A549 (cell line): ENCODE data around the gene PLD2. TPM values are rescaled to one million over a fixed set of nuclear protein-coding genes. Genes with fewer than 3 reads are reported as not detected.
A peak's percentile ranks its signal among the peaks of the same experiment; 100 is the strongest.

ENCODE experiments used
- ATAC-seq, 2 experiments: fragments of 200-7000 bp in 1 of 2; fragments of >200 bp in 1 of 2; cut with Nextera tagmentation in 1 of 2; cut with Tn5 transposase in 1 of 2; 3 replicates each; pipeline versions ENCODE4 v1.8.0 to v1.9.1; 2018 to 2020; ENCODE audit warnings: mild to moderate bottlenecking in 1 of 2, moderate library complexity in 1 of 2
- CTCF ChIA-PET: fragments of 300-600 bp; sonication (Branson Sonifier 250); formaldehyde crosslinking; extraction: SDS; loops from one replicate; lab custom pipeline; 2021; ENCODE audit warnings: antibody characterized with exemption, inconsistent platforms; lab: Yijun Ruan, JAX
- POLR2A ChIA-PET: fragments of 350-600 bp; formaldehyde crosslinking; extraction: SDS; loops from one replicate; lab custom pipeline; 2021; ENCODE audit warnings: antibody characterized with exemption, inconsistent platforms; lab: Yijun Ruan, JAX
- DNase-seq, 2 experiments: peaks; one replicate each; pipeline versions ENCODE4 v3.0.0 to v3.0.0-alpha.2; 2011 to 2016; ENCODE audit warnings: low read depth in 1 of 2, low spot score in 1 of 2
- FAIRE-seq: peaks from 2 replicates; lab custom pipeline; 2011; peaks lifted over from hg19 to GRCh38; lab: Jason Lieb, UNC
- H3K27ac ChIP-seq, 2 experiments: fragments of >200 bp; sonication (Bioruptor Twin); formaldehyde crosslinking; 3 replicates each; pipeline ENCODE4 v1.5.1; 2016 to 2017
- H3K4me1 ChIP-seq: fragments of >200 bp; sonication (Bioruptor Twin); formaldehyde crosslinking; 3 replicates; pipeline ENCODE4 v1.6.1; 2016
- H3K4me2 ChIP-seq: fragments of >200 bp; sonication (Bioruptor Twin); formaldehyde crosslinking; 3 replicates; pipeline ENCODE4 v1.6.1; 2016
- H3K4me3 ChIP-seq: fragments of >200 bp; sonication (Bioruptor Twin); formaldehyde crosslinking; 3 replicates; pipeline ENCODE4 v1.5.1; 2016
- H3K9me3 ChIP-seq: fragments of >200 bp; sonication (Bioruptor Twin); formaldehyde crosslinking; 3 replicates; pipeline ENCODE4 v1.6.1; 2016
- CEBPB ChIP-seq, 2 experiments: fragments of >200 bp in 1 of 2; sonication (Bioruptor Twin) in 1 of 2; formaldehyde crosslinking in 1 of 2; IDR thresholded peaks; 2 replicates each; pipeline ENCODE4 v1.6.1; 2012 to 2016
- CHD4 ChIP-seq: fragments of 200-600 bp; sonication (generic); IDR thresholded peaks from 2 replicates; pipeline ENCODE4 v1.6.1; 2016; ENCODE audit warnings: antibody characterized with exemption, mild to moderate bottlenecking, borderline replicate concordance
- ESRRA ChIP-seq: fragments of 150-350 bp; IDR thresholded peaks from 2 replicates; pipeline ENCODE4 v1.6.1; 2014; ENCODE audit warnings: mild to moderate bottlenecking, low read length, borderline replicate concordance
- HDAC2 ChIP-seq: fragments of 200-600 bp; sonication (generic); IDR thresholded peaks from 2 replicates; pipeline ENCODE4 v1.6.1; 2016
- HES2 ChIP-seq: fragments of >200 bp; sonication (Bioruptor Twin); formaldehyde crosslinking; IDR thresholded peaks from 2 replicates; pipeline ENCODE4 v1.6.1; 2016
- HOXA7 ChIP-seq: fragments of 250-450 bp; sonication (Bioruptor Pico); IDR thresholded peaks from 2 replicates; pipeline ENCODE4 v1.5.0; 2020; ENCODE audit warnings: mild to moderate bottlenecking, moderate library complexity
- HOXB5 ChIP-seq: fragments of 250-450 bp; sonication (Bioruptor Pico); IDR thresholded peaks from 2 replicates; pipeline ENCODE4 v1.5.0; 2020; ENCODE audit warnings: mild to moderate bottlenecking, moderate library complexity
- MAFK ChIP-seq: fragments of 450-650 bp; IDR thresholded peaks from 2 replicates; pipeline ENCODE4 v1.6.1; 2014; ENCODE audit not compliant: partially characterized antibody
- MAZ ChIP-seq: fragments of 150-350 bp; IDR thresholded peaks from 2 replicates; pipeline ENCODE4 v1.6.1; 2014; ENCODE audit warnings: antibody characterized with exemption, low read depth, low read length, borderline replicate concordance
- MYC ChIP-seq: IDR thresholded peaks from 2 replicates; pipeline ENCODE4 v1.6.1; 2012; ENCODE audit warnings: mild to moderate bottlenecking, inconsistent platforms, low read length, improper control_type of control experiment, borderline replicate concordance
- NR3C1 ChIP-seq: fragments of >200 bp; sonication (Bioruptor Twin); formaldehyde crosslinking; IDR thresholded peaks from 3 replicates; pipeline ENCODE4 v1.6.1; 2017
- PBX3 ChIP-seq: IDR thresholded peaks from 2 replicates; pipeline ENCODE4 v1.6.1; 2012
- PHF8 ChIP-seq: fragments of 200-600 bp; sonication (generic); IDR thresholded peaks from 2 replicates; pipeline ENCODE4 v1.6.1; 2016; ENCODE audit warnings: low read depth, mild to moderate bottlenecking, antibody characterized with exemption, moderate library complexity, borderline replicate concordance
- RARB ChIP-seq: fragments of 250-450 bp; sonication (Bioruptor Pico); IDR thresholded peaks from 2 replicates; pipeline ENCODE4 v1.8.0; 2021; ENCODE audit warnings: mild to moderate bottlenecking, moderate library complexity
- SMC3 ChIP-seq: fragments of >200 bp; sonication (Bioruptor Twin); formaldehyde crosslinking; IDR thresholded peaks from 3 replicates; pipeline ENCODE4 v1.6.1; 2018; ENCODE audit warnings: inconsistent platforms
- TFCP2L1 ChIP-seq: fragments of 250-450 bp; sonication (Bioruptor Pico); IDR thresholded peaks from 2 replicates; pipeline ENCODE4 v1.5.0; 2021; ENCODE audit warnings: mild to moderate bottlenecking
- TP53 ChIP-seq: fragments of 250-450 bp; sonication (Bioruptor Pico); IDR thresholded peaks from 2 replicates; pipeline ENCODE4 v1.5.0; 2021; ENCODE audit warnings: mild to moderate bottlenecking, moderate library complexity
- ZC3H11A ChIP-seq: fragments of 450-650 bp; IDR thresholded peaks from 2 replicates; pipeline ENCODE4 v1.6.1; 2014; ENCODE audit warnings: antibody characterized with exemption, mild to moderate bottlenecking
- ZNF302 ChIP-seq: fragments of 250-450 bp; sonication (Bioruptor Pico); IDR thresholded peaks from 2 replicates; pipeline ENCODE4 v1.9.0; 2021; ENCODE audit warnings: inconsistent platforms, mild to moderate bottlenecking, moderate library complexity
- WGBS: methylation state at CpG from one replicate; pipeline ENCODE4 v1.1.6; 2017; ENCODE audit errors: missing lambda C conversion rate; 5-methylcytosine and 5-hydroxymethylcytosine counted together
- polyA plus RNA-seq, 4 experiments: library from polyadenylated mRNA; depleted of rRNA in 3 of 4; stranded (reverse); fragments of >200 nt; fragmentation: RNase III in 1 of 4; extraction: RNeasy Plus Mini Kit Qiagen cat#74134 plus additional on column Dnase treatment in 1 of 4; gene quantifications; 2 replicates in 3 of 4; 3 replicates in 1 of 4; pipeline ENCODE4 v1.2.3, GENCODE V29; 2011 to 2017
- TF ChIP-seq, protein P1 (sequence below): fragments of 150-350 bp; IDR thresholded peaks from 2 replicates; pipeline ENCODE4 v1.6.1; 2014; ENCODE audit warnings: low read depth, mild to moderate bottlenecking, low read length

The PLD2 gene
- polyA plus RNA-seq, 2 of the 4 experiments (the other 2 are of a cell fraction): 17.0 to 23.0 TPM

- no peak overlapping the region for H3K4me3 ChIP-seq
- TF ChIP-seq HES2 (no peak), ESRRA (no peak), MAFK (no peak)
- WGBS: 77% methylated on average over 10 of the region's 10 CpGs
Observed at GRCh38 chr17:4772235-4772613, 34.7 kb upstream of the PLD2 start.

GRCh38 chr17:4777969-4778760 is 28.8 kb upstream of the PLD2 start:
- DNase-seq (no peak), FAIRE-seq (no peak), ATAC-seq (peak in 1 of 2 experiments; percentile 46; a peak in 3 of 6 replicates)
- Histone ChIP-seq H3K4me2 (0 out of 3 replicates have a peak overlapping the region, but pooled peaks have one; percentile 3), H3K27ac (no peak overlapping the region), H3K9me3 (no peaks in the 10 kb centered on the region), H3K4me1 (peaks cover 9% of the 10 kb centered on the region; the same call in 2 of the 3 replicates), H3K4me3 (no peak overlapping the region)
- TF ChIP-seq CEBPB (IDR thresholded peaks at IDR 0.05) (peak in 1 of 2 experiments; percentile 17; a peak in 1 of 4 replicates), SMC3 (no peak), NR3C1 (no peak), PBX3 (no peak)
- TF ChIP-seq, all 56 proteins: peak for 1
- ChIA-PET POLR2A (no interaction called here), CTCF (interaction anchor here (0.6 to 14.7 kb wide), 7 partner anchors 11 to 253 kb away, joined by 3 to 157 read pairs (median 4); partner anchors contain the start of genes CHRNE, GLTPD2 and VMO1)
- 49% methylated on average over 9 of the region's 9 CpGs for WGBS

More at GRCh38 chr17:4772235-4772613, 34.7 kb upstream of the PLD2 start:
- Histone ChIP-seq H3K4me2 (peak overlapping the region; percentile 62), H3K9me3 (no peaks in the 10 kb centered on the region), H3K4me1 (peaks cover 15% of the 10 kb centered on the region), H3K27ac (peak overlapping the region in 1 of 2 experiments; percentile 53; a peak in 4 of 6 replicates)
- FAIRE-seq (no peak), ATAC-seq (peak; percentile 21 to 42; a peak in 2 of 6 replicates), DNase-seq (no peak)
- CTCF ChIA-PET: interaction anchor here (1.1 to 14.7 kb wide), 5 partner anchors 11 to 131 kb away, joined by 3 to 157 read pairs (median 4); partner anchors contain the start of genes ARRB2, CHRNE, GLTPD2 and VMO1
- POLR2A ChIA-PET: no interaction called here

DNA sequence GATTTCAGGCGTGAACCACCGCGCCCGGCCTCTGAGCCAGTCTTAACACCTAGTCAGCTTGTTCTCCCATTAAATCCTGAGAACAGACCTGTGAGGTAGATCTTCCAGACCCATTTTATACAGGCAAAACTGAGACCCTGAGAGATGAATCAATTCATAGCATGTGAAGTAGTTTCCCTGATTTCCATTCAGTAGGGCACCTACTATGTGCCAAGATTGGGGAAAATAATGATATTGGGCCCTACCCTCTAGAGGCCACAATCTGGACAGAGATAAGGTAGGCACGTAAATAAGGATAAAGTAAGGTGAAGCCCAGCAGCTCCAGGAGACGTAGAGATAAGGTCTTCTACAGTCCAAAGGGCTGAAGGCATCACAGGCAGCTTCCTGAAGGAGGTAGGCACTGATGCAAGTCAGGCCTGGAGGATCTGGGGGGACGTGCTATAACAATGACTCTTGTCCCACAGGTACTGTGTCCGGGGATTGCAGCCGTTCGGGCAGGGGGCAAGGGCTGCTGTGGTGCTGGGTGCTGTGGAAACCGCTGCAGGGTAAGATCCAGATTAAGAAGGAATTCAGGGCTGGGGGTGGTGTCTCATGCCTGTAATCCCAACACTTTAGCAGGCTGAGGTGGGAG is 26.5 kb upstream of the PLD2 start:
- H3K4me1 ChIP-seq: peaks cover 9% of the 10 kb centered on the region; the same call in 2 of the 3 replicates
- WGBS: 80% methylated on average over 11 of the region's 11 CpGs
- ChIA-PET POLR2A (interaction anchor here (1.3 kb wide), 1 partner anchor 9 kb away, joined by 12 read pairs; no protein-coding TSS in a partner anchor), CTCF (interaction anchor here (0.5 to 14.7 kb wide), 14 partner anchors 8 to 215 kb away, joined by 3 to 157 read pairs (median 4); partner anchors contain the start of genes ARRB2, CHRNE, GLTPD2 and VMO1)
- no peak overlapping the region for H3K4me2 ChIP-seq
- no peak for FAIRE-seq
- ATAC-seq: no peak
- H3K4me3 ChIP-seq: no peak overlapping the region
- no peak for DNase-seq
- no peak overlapping the region for H3K27ac ChIP-seq
- no peaks in the 10 kb centered on the region for H3K9me3 ChIP-seq
- TF ChIP-seq, protein P1, sequence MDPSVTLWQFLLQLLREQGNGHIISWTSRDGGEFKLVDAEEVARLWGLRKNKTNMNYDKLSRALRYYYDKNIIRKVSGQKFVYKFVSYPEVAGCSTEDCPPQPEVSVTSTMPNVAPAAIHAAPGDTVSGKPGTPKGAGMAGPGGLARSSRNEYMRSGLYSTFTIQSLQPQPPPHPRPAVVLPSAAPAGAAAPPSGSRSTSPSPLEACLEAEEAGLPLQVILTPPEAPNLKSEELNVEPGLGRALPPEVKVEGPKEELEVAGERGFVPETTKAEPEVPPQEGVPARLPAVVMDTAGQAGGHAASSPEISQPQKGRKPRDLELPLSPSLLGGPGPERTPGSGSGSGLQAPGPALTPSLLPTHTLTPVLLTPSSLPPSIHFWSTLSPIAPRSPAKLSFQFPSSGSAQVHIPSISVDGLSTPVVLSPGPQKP: no peak
- TF ChIP-seq MYC (no peak), PHF8 (no peak), ZC3H11A (no peak), TP53 (no peak), ZNF302 (CRISPR knock-in tag) (no peak)

DNA sequence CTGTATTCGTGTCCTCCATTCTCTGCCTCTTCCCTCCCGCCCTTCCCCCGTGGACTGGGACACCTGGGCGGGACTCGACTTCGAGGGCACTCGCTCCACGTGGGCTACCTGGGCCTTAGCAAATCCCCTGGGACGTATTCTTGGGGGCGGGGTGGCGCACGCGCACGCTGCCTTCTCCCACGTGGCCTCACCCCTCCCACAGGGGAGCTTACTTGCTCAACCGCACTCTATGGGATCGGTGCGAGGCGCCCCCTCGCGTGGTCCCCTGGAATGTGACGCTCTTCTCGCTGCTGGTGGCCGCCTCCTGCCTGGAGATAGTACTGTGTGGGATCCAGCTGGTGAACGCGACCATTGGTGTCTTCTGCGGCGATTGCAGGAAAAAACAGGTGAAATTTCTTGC is 24.3 kb upstream of the PLD2 start:
- Histone ChIP-seq H3K4me2 (no peak overlapping the region), H3K27ac (no peak overlapping the region), H3K9me3 (no peaks in the 10 kb centered on the region), H3K4me3 (no peak overlapping the region), H3K4me1 (peaks cover 13% of the 10 kb centered on the region; the same call in 2 of the 3 replicates)
- WGBS: 68% methylated on average over 28 of the region's 28 CpGs
- POLR2A ChIA-PET: interaction anchor here (0.6 kb wide), 1 partner anchor 61 kb away, joined by 5 read pairs; no protein-coding TSS in a partner anchor
- CTCF ChIA-PET: interaction anchor here (0.6 to 9.4 kb wide), 6 partner anchors 10 to 207 kb away, joined by 3 to 271 read pairs (median 6); partner anchors contain the start of genes ARRB2 and MED11
- no peak for DNase-seq
- FAIRE-seq: no peak
- TF ChIP-seq MAZ: no peak
- no peak for TF ChIP-seq HDAC2
- TF ChIP-seq TFCP2L1: no peak
- TF ChIP-seq HOXB5 (CRISPR knock-in tag): no peak
- TF ChIP-seq HOXA7 (CRISPR knock-in tag): no peak
- no peak for TF ChIP-seq RARB (CRISPR knock-in tag)
- TF ChIP-seq CHD4: no peak
- TF ChIP-seq MAFK: no peak
- ATAC-seq: peak in 1 of 2 experiments; percentile 11; a peak in 1 of 6 replicates
